ENCODE results near the gene ATP13A3. TPM values are rescaled to one million over a fixed set of nuclear protein-coding genes. Genes with fewer than 3 reads are reported as not detected.

ATP13A3 gene
- total RNA-seq, 1 donor from 2014 or later, result 74.6 TPM

DNA sequence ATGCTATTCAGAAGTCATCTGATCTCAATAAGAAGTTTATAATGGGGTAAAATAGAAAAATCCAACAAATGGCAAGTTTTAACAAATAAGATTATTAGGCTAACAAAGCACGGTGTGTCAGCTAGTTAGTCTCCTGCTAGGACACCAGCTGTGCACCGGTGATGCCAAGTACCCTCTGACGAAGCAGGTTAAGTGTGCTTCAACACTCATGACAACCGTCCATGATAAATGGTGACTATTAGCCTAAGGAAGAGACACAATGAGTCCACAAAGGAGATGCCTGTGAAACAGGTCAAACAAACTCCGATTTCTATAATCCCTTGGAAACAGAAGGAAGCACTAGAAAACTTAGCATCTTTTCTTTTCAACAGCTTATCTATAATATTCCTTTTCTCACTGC, 36.5 kb downstream of the ATP13A3 start:
- no peaks in the 10 kb centered on the region for H3K9me3 Mint-ChIP-seq
- no peaks in the 10 kb centered on the region for H3K27me3 Mint-ChIP-seq (ENCODE audit: low read depth)
- no peak overlapping the region for H3K27ac Mint-ChIP-seq (ENCODE audit: unreplicated experiment)
- peaks cover 12% of the 10 kb centered on the region for H3K36me3 Mint-ChIP-seq (ENCODE audit: low read depth)
- H3K4me1 Mint-ChIP-seq, result no peaks in the 10 kb centered on the region
- TF ChIP-seq, protein P1, sequence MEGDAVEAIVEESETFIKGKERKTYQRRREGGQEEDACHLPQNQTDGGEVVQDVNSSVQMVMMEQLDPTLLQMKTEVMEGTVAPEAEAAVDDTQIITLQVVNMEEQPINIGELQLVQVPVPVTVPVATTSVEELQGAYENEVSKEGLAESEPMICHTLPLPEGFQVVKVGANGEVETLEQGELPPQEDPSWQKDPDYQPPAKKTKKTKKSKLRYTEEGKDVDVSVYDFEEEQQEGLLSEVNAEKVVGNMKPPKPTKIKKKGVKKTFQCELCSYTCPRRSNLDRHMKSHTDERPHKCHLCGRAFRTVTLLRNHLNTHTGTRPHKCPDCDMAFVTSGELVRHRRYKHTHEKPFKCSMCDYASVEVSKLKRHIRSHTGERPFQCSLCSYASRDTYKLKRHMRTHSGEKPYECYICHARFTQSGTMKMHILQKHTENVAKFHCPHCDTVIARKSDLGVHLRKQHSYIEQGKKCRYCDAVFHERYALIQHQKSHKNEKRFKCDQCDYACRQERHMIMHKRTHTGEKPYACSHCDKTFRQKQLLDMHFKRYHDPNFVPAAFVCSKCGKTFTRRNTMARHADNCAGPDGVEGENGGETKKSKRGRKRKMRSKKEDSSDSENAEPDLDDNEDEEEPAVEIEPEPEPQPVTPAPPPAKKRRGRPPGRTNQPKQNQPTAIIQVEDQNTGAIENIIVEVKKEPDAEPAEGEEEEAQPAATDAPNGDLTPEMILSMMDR (conservative IDR thresholded peaks at IDR 0.05), result no peak
- H3K4me3 Mint-ChIP-seq, result no peak overlapping the region
- DNase-seq (ENCODE audit: low read depth, low spot score), result no peak

DNA sequence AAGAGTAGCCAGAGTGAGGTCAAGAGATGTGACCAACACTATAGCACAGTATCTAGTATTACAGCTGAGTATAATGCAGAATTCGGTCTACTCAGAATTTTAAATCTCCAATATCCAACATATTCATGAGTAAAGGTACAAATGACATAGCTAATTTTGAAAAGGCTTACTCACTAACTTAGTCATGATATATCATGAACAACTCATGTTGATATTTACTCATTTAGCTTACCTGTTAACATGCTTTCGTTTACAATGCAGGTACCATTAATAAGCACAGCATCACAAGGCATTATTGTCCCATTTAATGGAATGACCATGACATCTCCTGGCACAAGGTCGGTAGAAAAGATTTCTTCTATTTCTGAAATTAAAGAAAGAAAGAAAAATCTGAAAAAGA, 36.9 kb downstream of the ATP13A3 start:
- Mint-ChIP-seq H3K27me3 (ENCODE audit: low read depth) (no peaks in the 10 kb centered on the region), H3K4me1 (no peaks in the 10 kb centered on the region), H3K27ac (ENCODE audit: unreplicated experiment) (no peak overlapping the region), H3K36me3 (ENCODE audit: low read depth) (peaks cover 12% of the 10 kb centered on the region), H3K4me3 (no peak overlapping the region), H3K9me3 (no peaks in the 10 kb centered on the region)
- TF ChIP-seq, protein P1 (conservative IDR thresholded peaks at IDR 0.05), result no peak
- no peak for DNase-seq (ENCODE audit: low read depth, low spot score)

DNA sequence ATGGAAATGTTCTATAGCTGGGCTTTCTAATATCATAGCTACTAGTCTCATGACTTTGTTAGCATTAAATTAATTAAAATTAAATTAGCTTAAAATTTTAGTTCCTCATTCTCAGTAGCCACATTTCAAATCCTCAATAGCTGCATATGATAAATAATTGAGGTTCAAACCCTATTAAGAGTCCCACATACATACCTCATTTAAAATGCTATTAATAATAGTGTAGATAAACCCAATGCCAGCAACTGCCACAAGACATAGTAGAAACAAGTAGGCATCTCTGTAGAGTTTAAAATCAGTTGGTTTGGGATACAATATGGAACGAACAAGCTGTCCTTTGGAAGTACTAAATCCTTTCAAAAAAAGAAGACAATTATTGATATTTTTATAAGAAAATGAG, 39.1 kb downstream of the ATP13A3 start:
- Mint-ChIP-seq H3K27ac (ENCODE audit: unreplicated experiment) (no peak overlapping the region), H3K4me3 (no peak overlapping the region), H3K27me3 (ENCODE audit: low read depth) (no peaks in the 10 kb centered on the region), H3K9me3 (no peaks in the 10 kb centered on the region), H3K4me1 (no peaks in the 10 kb centered on the region), H3K36me3 (ENCODE audit: low read depth) (peaks cover 9% of the 10 kb centered on the region)
- TF ChIP-seq, protein P1 (conservative IDR thresholded peaks at IDR 0.05), result no peak
- DNase-seq (ENCODE audit: low read depth, low spot score), result no peak

DNA sequence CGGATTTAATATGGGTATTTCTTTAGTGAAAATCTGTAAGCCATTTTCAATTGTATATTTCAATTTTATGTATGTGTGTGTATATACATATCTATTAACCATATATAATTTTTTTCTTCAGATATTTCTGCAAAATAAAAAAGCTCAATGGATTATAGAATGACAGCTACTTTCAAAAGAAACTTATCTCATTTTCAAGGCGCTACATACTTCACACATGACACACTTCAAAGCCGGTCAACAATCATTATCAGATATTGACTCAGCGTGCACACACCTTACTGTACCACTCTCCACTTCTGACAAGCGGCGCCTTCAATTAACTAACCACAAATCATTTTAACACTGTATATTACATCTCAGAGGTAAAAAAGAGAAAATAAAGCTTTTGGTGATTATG, 39.6 kb downstream of the ATP13A3 start:
- no peaks in the 10 kb centered on the region for H3K4me1 Mint-ChIP-seq
- no peak overlapping the region for H3K4me3 Mint-ChIP-seq
- H3K27me3 Mint-ChIP-seq (ENCODE audit: low read depth), result no peaks in the 10 kb centered on the region
- H3K9me3 Mint-ChIP-seq, result no peaks in the 10 kb centered on the region
- H3K27ac Mint-ChIP-seq (ENCODE audit: unreplicated experiment), result no peak overlapping the region
- no peak for DNase-seq (ENCODE audit: low read depth, low spot score)
- TF ChIP-seq, protein P1 (conservative IDR thresholded peaks at IDR 0.05), result no peak
- peaks cover 6% of the 10 kb centered on the region for H3K36me3 Mint-ChIP-seq (ENCODE audit: low read depth)

DNA sequence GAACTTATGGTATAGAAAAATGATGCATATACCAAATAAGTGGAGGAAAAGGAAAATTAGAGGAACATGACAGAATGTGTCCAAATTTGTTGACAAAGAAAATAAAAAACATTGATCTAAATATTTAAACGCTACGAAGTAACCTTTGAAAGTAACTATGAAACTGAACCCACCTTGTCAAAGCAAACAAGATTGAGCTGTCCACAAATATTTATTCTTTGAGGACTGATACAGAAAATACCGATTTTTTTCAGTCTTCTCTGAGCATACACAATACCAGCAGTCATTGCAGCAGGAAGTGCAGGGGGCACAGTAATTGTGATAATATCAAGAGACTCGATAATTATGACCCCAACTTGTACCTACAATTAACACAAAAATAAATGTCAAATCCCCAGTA, 40.0 kb downstream of the ATP13A3 start:
- no peak overlapping the region for H3K4me3 Mint-ChIP-seq
- H3K27ac Mint-ChIP-seq (ENCODE audit: unreplicated experiment), result no peak overlapping the region
- H3K27me3 Mint-ChIP-seq (ENCODE audit: low read depth), result no peaks in the 10 kb centered on the region
- TF ChIP-seq, protein P1 (conservative IDR thresholded peaks at IDR 0.05), result no peak
- H3K4me1 Mint-ChIP-seq, result no peaks in the 10 kb centered on the region
- no peak for DNase-seq (ENCODE audit: low read depth, low spot score)
- peaks cover 4% of the 10 kb centered on the region for H3K36me3 Mint-ChIP-seq (ENCODE audit: low read depth)
- H3K9me3 Mint-ChIP-seq, result no peaks in the 10 kb centered on the region

DNA sequence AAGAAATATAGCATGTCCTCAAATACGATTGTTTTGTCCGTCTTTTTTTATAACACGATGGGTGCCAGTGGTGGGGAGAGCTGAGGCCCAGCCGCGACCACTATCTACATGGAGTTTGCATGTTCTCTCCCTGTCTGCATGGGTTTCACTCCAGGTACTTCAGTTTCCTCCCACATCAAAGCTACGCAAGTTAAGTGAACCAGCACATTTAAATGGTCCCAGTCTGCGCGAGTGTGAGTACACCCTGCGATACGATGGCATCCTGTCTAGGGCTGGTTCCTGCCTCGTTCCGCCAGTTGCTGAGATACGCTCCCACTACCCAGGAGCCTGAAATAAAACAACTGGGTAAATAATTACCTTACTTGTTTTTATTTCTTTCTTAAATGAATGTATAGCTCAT, 40.6 kb downstream of the ATP13A3 start:
- H3K36me3 Mint-ChIP-seq (ENCODE audit: low read depth), result peaks cover 3% of the 10 kb centered on the region
- H3K4me1 Mint-ChIP-seq, result no peaks in the 10 kb centered on the region
- no peaks in the 10 kb centered on the region for H3K9me3 Mint-ChIP-seq
- H3K27me3 Mint-ChIP-seq (ENCODE audit: low read depth), result no peaks in the 10 kb centered on the region
- no peak overlapping the region for H3K27ac Mint-ChIP-seq (ENCODE audit: unreplicated experiment)
- H3K4me3 Mint-ChIP-seq, result no peak overlapping the region
- no peak for DNase-seq (ENCODE audit: low read depth, low spot score)
- TF ChIP-seq, protein P1 (conservative IDR thresholded peaks at IDR 0.05), result no peak
